Measurements from ENCODE around the gene MAD1L1. TPM values are rescaled to one million over a fixed set of nuclear protein-coding genes. Genes with fewer than 3 reads are reported as not detected.

The MAD1L1 gene
- total and polyA plus RNA-seq, 2 of the 13 experiments (the other 11 are each of a cell fraction or from before 2014, with no cell fraction given) = 17.4 to 64.7 TPM

DNA sequence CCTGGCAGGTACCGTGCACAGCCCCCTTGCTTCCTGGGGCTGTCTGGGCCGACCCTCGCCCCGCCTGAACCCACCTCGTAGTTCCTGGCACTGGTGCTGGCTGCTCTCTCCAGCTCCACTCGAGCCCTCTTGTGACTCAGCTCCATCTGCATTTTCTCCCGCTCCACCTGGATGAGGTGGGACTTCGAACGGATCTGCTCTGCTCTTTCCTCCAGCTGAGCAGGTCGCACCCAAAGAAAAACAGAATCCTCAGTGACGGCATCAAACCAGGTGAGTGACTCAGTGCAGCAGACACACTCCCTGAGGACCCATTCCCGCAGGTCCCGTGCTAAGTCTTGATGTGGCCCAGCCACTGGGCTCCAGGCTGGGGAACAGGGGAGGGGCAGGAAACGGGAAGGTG lies 7.4 kb downstream of the MAD1L1 start:
- Histone ChIP-seq H3K4me3 (replicated peaks in 1 of 3; ENCODE audit: insufficient read depth in 1 of 3, low read depth in 2 of 3, low read length in 3 of 3) (no peak overlapping the region), H4K20me1 (ENCODE audit: insufficient read depth, low read length) (peaks cover 3% of the 10 kb centered on the region; the same call in 1 of the 2 replicates), H3K36me3 (replicated peaks in 1 of 2; ENCODE audit: control insufficient read depth in 1 of 2, insufficient read depth in 2 of 2, low read length in 2 of 2) (peaks cover 37 to 89% of the 10 kb centered on the region in 2 experiments), H3K9ac (ENCODE audit: insufficient read depth, low read depth, low read length) (no peak overlapping the region), H3K4me1 (ENCODE audit: insufficient read depth, low read length) (peaks cover 9% of the 10 kb centered on the region), H3K27ac (ENCODE audit: extremely low read length, insufficient read depth, low read length) (no peak overlapping the region), H3K9me3 (ENCODE audit: low read length) (no peaks in the 10 kb centered on the region), H3K27me3 (ENCODE audit: control insufficient read depth in 1 of 2, insufficient read depth in 2 of 2, low read length in 2 of 2) (no peaks in the 10 kb centered on the region), H2AFZ (ENCODE audit: low read length) (no peak overlapping the region), H3K4me2 (ENCODE audit: low read depth, low read length) (no peak overlapping the region), H3K79me2 (ENCODE audit: insufficient read depth, low read length) (peaks cover 51% of the 10 kb centered on the region)
- DNase-seq (ENCODE audit: low spot score) (no peak), ATAC-seq (no peak), FAIRE-seq (no peak)
- WGBS (ENCODE audit: low lambda C conversion rate) = 96% methylated on average over 14 of the region's 14 CpGs
- no TSS peak for BruUV-seq (replicated peaks)
- ChIA-PET POLR2A (no interaction called here), CTCF (ENCODE audit: low intra/inter-chr PET ratio, low total read pairs) (no interaction called here)
- intact Hi-C loops (cut with micrococcal nuclease; ENCODE audit: unreplicated experiment) (no loop called here), in situ Hi-C loops (cut with HindIII; ENCODE audit: extremely low pct_ligation_motif_present, low pct_unique_long_range_greater_than_20kb) (no loop called here)
- TF ChIP-seq ZC3H13 (CRISPR knock-in tag; IDR thresholded peaks at IDR 0.05) = no peak

DNA sequence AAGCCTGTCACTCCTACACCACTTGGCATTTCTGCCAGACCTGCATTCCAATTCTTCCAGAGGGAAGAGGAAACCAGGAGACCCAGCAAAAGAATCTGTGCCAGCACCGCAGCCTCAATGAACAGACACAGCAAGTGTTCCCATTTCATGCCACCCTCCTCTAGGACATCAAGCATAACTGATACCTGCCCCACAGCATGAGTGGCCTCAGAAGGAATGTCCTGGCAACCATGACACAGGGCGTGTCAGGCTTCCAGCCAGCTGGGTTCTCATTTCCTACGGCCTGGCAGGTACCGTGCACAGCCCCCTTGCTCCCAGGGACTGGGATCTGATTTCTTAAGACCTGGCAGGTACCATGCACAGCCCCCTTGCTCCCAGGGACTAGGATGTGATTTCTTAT lies 7.8 kb downstream of the MAD1L1 start:
- H3K4me1 ChIP-seq (ENCODE audit: insufficient read depth, low read length) = peaks cover 5% of the 10 kb centered on the region
- peaks cover 36 to 88% of the 10 kb centered on the region in 2 experiments for H3K36me3 ChIP-seq (replicated peaks in 1 of 2; ENCODE audit: control insufficient read depth in 1 of 2, insufficient read depth in 2 of 2, low read length in 2 of 2)
- WGBS (ENCODE audit: low lambda C conversion rate) = 86% methylated on average over 1 of the region's 4 CpGs
- BruUV-seq (replicated peaks) = no TSS peak
- no peaks in the 10 kb centered on the region for H3K27me3 ChIP-seq (ENCODE audit: control insufficient read depth in 1 of 2, insufficient read depth in 2 of 2, low read length in 2 of 2)
- FAIRE-seq = no peak
- H3K4me3 ChIP-seq (replicated peaks in 1 of 3; ENCODE audit: insufficient read depth in 1 of 3, low read depth in 2 of 3, low read length in 3 of 3) = no peak overlapping the region
- H3K4me2 ChIP-seq (ENCODE audit: low read depth, low read length) = no peak overlapping the region
- H3K79me2 ChIP-seq (ENCODE audit: insufficient read depth, low read length) = peaks cover 47% of the 10 kb centered on the region
- TF ChIP-seq MYNN (CRISPR knock-in tag; IDR thresholded peaks at IDR 0.05; ENCODE audit: low read depth) (no peak), SOX13 (IDR thresholded peaks at IDR 0.05) (no peak), SOX13 (CRISPR knock-in tag; conservative IDR thresholded peaks at IDR 0.05 in 1 of 2, IDR thresholded peaks at IDR 0.05 in 1 of 2) (no peak)
- TF ChIP-seq, protein P1, sequence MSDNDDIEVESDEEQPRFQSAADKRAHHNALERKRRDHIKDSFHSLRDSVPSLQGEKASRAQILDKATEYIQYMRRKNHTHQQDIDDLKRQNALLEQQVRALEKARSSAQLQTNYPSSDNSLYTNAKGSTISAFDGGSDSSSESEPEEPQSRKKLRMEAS (IDR thresholded peaks at IDR 0.05) = no peak
- POLR2A ChIA-PET = no interaction called here
- no peak overlapping the region for H3K9ac ChIP-seq (ENCODE audit: insufficient read depth, low read depth, low read length)
- in situ Hi-C loops (cut with HindIII; ENCODE audit: extremely low pct_ligation_motif_present, low pct_unique_long_range_greater_than_20kb) = loop anchor here (25.0 kb wide), 1 partner anchor 638 kb away; no protein-coding TSS in a partner anchor
- ATAC-seq = no peak
- CTCF ChIA-PET (ENCODE audit: low intra/inter-chr PET ratio, low total read pairs) = no interaction called here
- intact Hi-C loops (cut with micrococcal nuclease; ENCODE audit: unreplicated experiment) = no loop called here
- DNase-seq (ENCODE audit: low spot score) = no peak
- H3K27ac ChIP-seq (ENCODE audit: extremely low read length, insufficient read depth, low read length) = no peak overlapping the region
- no peaks in the 10 kb centered on the region for H3K9me3 ChIP-seq (ENCODE audit: low read length)
- H4K20me1 ChIP-seq (ENCODE audit: insufficient read depth, low read length) = peaks cover 2% of the 10 kb centered on the region; the same call in 1 of the 2 replicates
- H2AFZ ChIP-seq (ENCODE audit: low read length) = no peak overlapping the region

Data from HepG2 (cell line).